Measurements from ENCODE around the gene THADA. TPM values are rescaled to one million over a fixed set of nuclear protein-coding genes. Genes with fewer than 3 reads are reported as not detected.

The THADA gene
- polyA plus RNA-seq, 1 donor = 13.2 TPM

GRCh38 chr2:43269074-43269572 is 326.7 kb downstream of the THADA start:
- peak in 1 of 2 donors; percentile 40 for DNase-seq
- H3K4me3 ChIP-seq (ENCODE audit: low read length) = no peak overlapping the region
- H3K4me1 ChIP-seq (ENCODE audit: control insufficient read depth, insufficient read depth, low read length) = peaks cover 8% of the 10 kb centered on the region
- H3K27me3 ChIP-seq (ENCODE audit: control insufficient read depth, insufficient read depth, low read length) = no peaks in the 10 kb centered on the region
- no peaks in the 10 kb centered on the region for H3K9me3 ChIP-seq (ENCODE audit: control insufficient read depth, low read depth, low read length)
- 100% methylated on average over 1 of the region's 14 CpGs for WGBS (ENCODE audit: insufficient coverage, low lambda C conversion rate)
- peak overlapping the region; percentile 1 for H3K27ac ChIP-seq (ENCODE audit: low read length)
- H3K36me3 ChIP-seq (ENCODE audit: control insufficient read depth, insufficient read depth, low read length) = no peaks in the 10 kb centered on the region

GRCh38 chr2:43268066-43268953 is 327.5 kb downstream of the THADA start:
- Histone ChIP-seq H3K27ac (ENCODE audit: low read length) (peak overlapping the region; percentile 1), H3K27me3 (ENCODE audit: control insufficient read depth, insufficient read depth, low read length) (no peaks in the 10 kb centered on the region), H3K36me3 (ENCODE audit: control insufficient read depth, insufficient read depth, low read length) (no peaks in the 10 kb centered on the region), H3K4me3 (ENCODE audit: low read length) (no peak overlapping the region), H3K9me3 (ENCODE audit: control insufficient read depth, low read depth, low read length) (no peaks in the 10 kb centered on the region), H3K4me1 (ENCODE audit: control insufficient read depth, insufficient read depth, low read length) (peaks cover 8% of the 10 kb centered on the region)
- DNase-seq = no peak
- 100% methylated on average over 1 of the region's 10 CpGs for WGBS (ENCODE audit: insufficient coverage, low lambda C conversion rate)

GRCh38 chr2:43267381-43267780 is 328.5 kb downstream of the THADA start:
- WGBS (ENCODE audit: insufficient coverage, low lambda C conversion rate) = 100% methylated on average over 1 of the region's 7 CpGs
- Histone ChIP-seq H3K27me3 (ENCODE audit: control insufficient read depth, insufficient read depth, low read length) (no peaks in the 10 kb centered on the region), H3K9me3 (ENCODE audit: control insufficient read depth, low read depth, low read length) (no peaks in the 10 kb centered on the region), H3K36me3 (ENCODE audit: control insufficient read depth, insufficient read depth, low read length) (peaks cover 4% of the 10 kb centered on the region), H3K4me1 (ENCODE audit: control insufficient read depth, insufficient read depth, low read length) (peaks cover 8% of the 10 kb centered on the region), H3K4me3 (ENCODE audit: low read length) (no peak overlapping the region), H3K27ac (ENCODE audit: low read length) (no peak overlapping the region)
- no peak for DNase-seq

GRCh38 chr2:43266711-43267111 is 329.1 kb downstream of the THADA start:
- H3K27ac ChIP-seq (ENCODE audit: low read length) = no peak overlapping the region
- H3K4me3 ChIP-seq (ENCODE audit: low read length) = no peak overlapping the region
- H3K4me1 ChIP-seq (ENCODE audit: control insufficient read depth, insufficient read depth, low read length) = peaks cover 8% of the 10 kb centered on the region
- DNase-seq = no peak
- WGBS (ENCODE audit: insufficient coverage, low lambda C conversion rate) = 80% methylated on average over 1 of the region's 4 CpGs
- H3K9me3 ChIP-seq (ENCODE audit: control insufficient read depth, low read depth, low read length) = no peaks in the 10 kb centered on the region
- no peaks in the 10 kb centered on the region for H3K27me3 ChIP-seq (ENCODE audit: control insufficient read depth, insufficient read depth, low read length)
- H3K36me3 ChIP-seq (ENCODE audit: control insufficient read depth, insufficient read depth, low read length) = peaks cover 4% of the 10 kb centered on the region

- no peak overlapping the region for H3K27ac ChIP-seq (ENCODE audit: low read length)
- no peaks in the 10 kb centered on the region for H3K9me3 ChIP-seq (ENCODE audit: control insufficient read depth, low read depth, low read length)
- H3K4me3 ChIP-seq (ENCODE audit: low read length) = no peak overlapping the region
- WGBS (ENCODE audit: insufficient coverage, low lambda C conversion rate) = 100% methylated on average over 3 of the region's 9 CpGs
- no peak for DNase-seq
- H3K27me3 ChIP-seq (ENCODE audit: control insufficient read depth, insufficient read depth, low read length) = no peaks in the 10 kb centered on the region
- peaks cover 4% of the 10 kb centered on the region for H3K36me3 ChIP-seq (ENCODE audit: control insufficient read depth, insufficient read depth, low read length)
- peaks cover 8% of the 10 kb centered on the region for H3K4me1 ChIP-seq (ENCODE audit: control insufficient read depth, insufficient read depth, low read length)
These were observed 330.4 kb downstream of the THADA start for GRCh38 chr2:43265421-43265820.

GRCh38 chr2:43265001-43265400 is 330.8 kb downstream of the THADA start:
- Histone ChIP-seq H3K36me3 (ENCODE audit: control insufficient read depth, insufficient read depth, low read length) (peaks cover 4% of the 10 kb centered on the region), H3K4me3 (ENCODE audit: low read length) (no peak overlapping the region), H3K27me3 (ENCODE audit: control insufficient read depth, insufficient read depth, low read length) (no peaks in the 10 kb centered on the region), H3K27ac (ENCODE audit: low read length) (no peak overlapping the region), H3K4me1 (ENCODE audit: control insufficient read depth, insufficient read depth, low read length) (peaks cover 8% of the 10 kb centered on the region), H3K9me3 (ENCODE audit: control insufficient read depth, low read depth, low read length) (no peaks in the 10 kb centered on the region)
- WGBS (ENCODE audit: insufficient coverage, low lambda C conversion rate) = no CpG with 5 or more reads among the region's 5 CpGs
- DNase-seq = no peak

- H3K27me3 ChIP-seq (ENCODE audit: control insufficient read depth, insufficient read depth, low read length) = no peaks in the 10 kb centered on the region
- no peak overlapping the region for H3K4me3 ChIP-seq (ENCODE audit: low read length)
- no peak for DNase-seq
- no peaks in the 10 kb centered on the region for H3K4me1 ChIP-seq (ENCODE audit: control insufficient read depth, insufficient read depth, low read length)
- peaks cover 4% of the 10 kb centered on the region for H3K36me3 ChIP-seq (ENCODE audit: control insufficient read depth, insufficient read depth, low read length)
- WGBS (ENCODE audit: insufficient coverage, low lambda C conversion rate) = no CpG with 5 or more reads among the region's 6 CpGs
- no peak overlapping the region for H3K27ac ChIP-seq (ENCODE audit: low read length)
- H3K9me3 ChIP-seq (ENCODE audit: control insufficient read depth, low read depth, low read length) = no peaks in the 10 kb centered on the region
These were observed 332.9 kb downstream of the THADA start for GRCh38 chr2:43262951-43263350.

GRCh38 chr2:43262239-43262638 is 333.6 kb downstream of the THADA start:
- DNase-seq = no peak
- H3K4me3 ChIP-seq (ENCODE audit: low read length) = no peak overlapping the region
- no peaks in the 10 kb centered on the region for H3K4me1 ChIP-seq (ENCODE audit: control insufficient read depth, insufficient read depth, low read length)
- H3K27ac ChIP-seq (ENCODE audit: low read length) = no peak overlapping the region
- no CpG with 5 or more reads among the region's 1 CpG for WGBS (ENCODE audit: insufficient coverage, low lambda C conversion rate)
- H3K9me3 ChIP-seq (ENCODE audit: control insufficient read depth, low read depth, low read length) = no peaks in the 10 kb centered on the region
- peaks cover 4% of the 10 kb centered on the region for H3K36me3 ChIP-seq (ENCODE audit: control insufficient read depth, insufficient read depth, low read length)
- H3K27me3 ChIP-seq (ENCODE audit: control insufficient read depth, insufficient read depth, low read length) = no peaks in the 10 kb centered on the region

- no peaks in the 10 kb centered on the region for H3K27me3 ChIP-seq (ENCODE audit: control insufficient read depth, insufficient read depth, low read length)
- no peak overlapping the region for H3K4me3 ChIP-seq (ENCODE audit: low read length)
These were observed 336.3 kb downstream of the THADA start for GRCh38 chr2:43259512-43259911.

GRCh38 chr2:43258547-43259156 is 337.2 kb downstream of the THADA start:
- Histone ChIP-seq H3K36me3 (ENCODE audit: control insufficient read depth, insufficient read depth, low read length) (peaks cover 9% of the 10 kb centered on the region), H3K4me1 (ENCODE audit: control insufficient read depth, insufficient read depth, low read length) (peaks cover 10% of the 10 kb centered on the region), H3K9me3 (ENCODE audit: control insufficient read depth, low read depth, low read length) (no peaks in the 10 kb centered on the region), H3K4me3 (ENCODE audit: low read length) (no peak overlapping the region), H3K27me3 (ENCODE audit: control insufficient read depth, insufficient read depth, low read length) (no peaks in the 10 kb centered on the region), H3K27ac (ENCODE audit: low read length) (no peak overlapping the region)
- no peak for DNase-seq
- no CpG with 5 or more reads among the region's 2 CpGs for WGBS (ENCODE audit: insufficient coverage, low lambda C conversion rate)

More at GRCh38 chr2:43259512-43259911, 336.3 kb downstream of the THADA start:
- Histone ChIP-seq H3K4me1 (ENCODE audit: control insufficient read depth, insufficient read depth, low read length) (peaks cover 10% of the 10 kb centered on the region), H3K36me3 (ENCODE audit: control insufficient read depth, insufficient read depth, low read length) (peaks cover 9% of the 10 kb centered on the region), H3K27ac (ENCODE audit: low read length) (no peak overlapping the region), H3K9me3 (ENCODE audit: control insufficient read depth, low read depth, low read length) (no peaks in the 10 kb centered on the region)
- no CpG with 5 or more reads among the region's 1 CpG for WGBS (ENCODE audit: insufficient coverage, low lambda C conversion rate)
- DNase-seq = no peak

All from large intestine (tissue), 3 donors.